ENCODE data around the gene CRLF3.
"Not testable (repeated sequence)": the region's sequence is repeated elsewhere in the genome, so short reads cannot be mapped to it uniquely, and the experiment has no call there.

The CRLF3 gene

DNA sequence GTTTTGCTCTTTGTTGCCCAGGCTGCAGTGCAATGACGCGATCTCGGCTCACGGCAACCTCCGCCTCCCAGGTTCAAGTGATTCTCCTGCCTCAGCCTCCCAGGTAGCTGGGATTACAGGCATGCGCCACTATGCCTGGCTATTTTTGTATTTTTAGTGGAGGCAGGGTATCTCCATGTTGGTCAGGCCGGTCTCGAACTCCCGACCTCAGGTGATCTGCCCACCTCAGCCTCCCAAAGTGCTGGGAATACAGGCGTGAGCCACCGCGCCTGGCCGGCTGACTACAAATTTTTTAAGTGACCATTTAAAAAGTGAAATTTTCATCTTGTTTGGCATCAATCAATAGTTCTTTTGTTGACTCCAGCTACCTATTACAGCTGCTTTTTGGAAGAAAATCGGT lies 90.3 kb downstream of the CRLF3 start:
- not testable (repeated sequence) for DNase-seq

Measured in CD4-positive, alpha-beta T cell treated with Interleukin-4 for 4 hours (primary cell).